Activated B cell treated with CpG ODN at 0.5 μM for 24 hours (primary cell): ENCODE results near the gene IGFLR1. TPM values are rescaled to one million over a fixed set of nuclear protein-coding genes. Genes with fewer than 3 reads are reported as not detected.

Source experiments
- ATAC-seq: fragments of 200-7000 bp; cut with Tn5 transposase; one replicate; pipeline ENCODE4 v1.10.0; 2021; ENCODE audit warnings: low read depth, mild to moderate bottlenecking, moderate library complexity
- CTCF ChIA-PET: fragments of 350-600 bp; sonication (Branson Sonifier 250); formaldehyde crosslinking; loops from one replicate; lab custom pipeline; 2021; ENCODE audit warnings: antibody characterized with exemption; lab: Charles Lee
- POLR2A ChIA-PET: fragments of 350-600 bp; sonication (Branson Sonifier 250); formaldehyde crosslinking; loops from one replicate; lab custom pipeline; 2021; ENCODE audit warnings: antibody characterized with exemption; lab: Charles Lee
- DNase-seq: peaks from one replicate; pipeline ENCODE4 v3.0.0; 2022
- H3K27ac Mint-ChIP-seq: one replicate; pipeline ENCODE4 v1.8.0; 2020; ENCODE audit warnings: mixed read lengths
- H3K27me3 Mint-ChIP-seq: one replicate; pipeline ENCODE4 v1.8.0; 2021; ENCODE audit warnings: mixed read lengths
- H3K36me3 Mint-ChIP-seq: one replicate; pipeline ENCODE4 v1.8.0; 2021; ENCODE audit warnings: low read depth, mixed read lengths
- H3K4me1 Mint-ChIP-seq: one replicate; pipeline ENCODE4 v1.8.0; 2021; ENCODE audit warnings: mixed read lengths
- H3K4me3 Mint-ChIP-seq: one replicate; pipeline ENCODE4 v1.8.0; 2020; ENCODE audit warnings: mild to moderate bottlenecking, mixed read lengths
- H3K9me3 Mint-ChIP-seq: one replicate; pipeline ENCODE4 v1.8.0; 2020; ENCODE audit warnings: mixed read lengths
- CTCF ChIP-seq: fragments of 200-600 bp; IDR thresholded peaks from one replicate; pipeline ENCODE4 v1.8.0; 2022; ENCODE audit warnings: antibody characterized with exemption, mild to moderate bottlenecking
- intact Hi-C: fragments of 100-400 bp; cut with micrococcal nuclease; formaldehyde crosslinking; loops from one replicate; pipeline ENCODE4 v1.15.1; 2024
- total RNA-seq: library from RNA; stranded (reverse); gene quantifications from 2 replicates; pipeline ENCODE4 v1.2.3, GENCODE V29; 2022

Gene IGFLR1
- total RNA-seq, 1 donor from 2014 or later = 130 TPM

GRCh38 chr19:35713506-35713850 is 28.8 kb downstream of the IGFLR1 start:
- H3K4me1 Mint-ChIP-seq = peaks cover 68% of the 10 kb centered on the region
- ChIA-PET CTCF (interaction anchor here (5.7 kb wide), 1 partner anchor 17 kb away, joined by 57 read pairs; no protein-coding TSS in a partner anchor), POLR2A (interaction anchor here (0.6 to 7.2 kb wide), 7 partner anchors 14 to 103 kb away, joined by 5 to 238 read pairs (median 7); partner anchors contain the start of genes COX6B1, IGFLR1, LIN37 and PSENEN)
- H3K36me3 Mint-ChIP-seq = peaks cover 7% of the 10 kb centered on the region
- peak overlapping the region; percentile 93 for H3K4me3 Mint-ChIP-seq
- no peak for DNase-seq
- no peaks in the 10 kb centered on the region for H3K27me3 Mint-ChIP-seq
- peak overlapping the region; percentile 96 for H3K27ac Mint-ChIP-seq
- no peak for TF ChIP-seq CTCF
- intact Hi-C loops = loop anchor here (5.0 to 10.0 kb wide), 2 partner anchors 366 to 389 kb away; partner anchors contain the start of genes CD22 and FFAR1
- ATAC-seq = no peak
- H3K9me3 Mint-ChIP-seq = no peaks in the 10 kb centered on the region

GRCh38 chr19:35712567-35713505 is 29.4 kb downstream of the IGFLR1 start:
- ChIA-PET POLR2A (interaction anchor here (0.5 to 7.2 kb wide), 11 partner anchors 14 to 393 kb away, joined by 4 to 238 read pairs (median 6); partner anchors contain the start of genes COX6B1, IGFLR1, LIN37 and NFKBID), CTCF (interaction anchor here (5.7 kb wide), 1 partner anchor 17 kb away, joined by 57 read pairs; no protein-coding TSS in a partner anchor)
- no peak for TF ChIP-seq CTCF
- H3K9me3 Mint-ChIP-seq = no peaks in the 10 kb centered on the region
- H3K36me3 Mint-ChIP-seq = peaks cover 7% of the 10 kb centered on the region
- intact Hi-C loops = loop anchor here (5.0 to 10.0 kb wide), 2 partner anchors 366 to 388 kb away; partner anchors contain the start of genes CD22 and FFAR1
- H3K4me1 Mint-ChIP-seq = peaks cover 67% of the 10 kb centered on the region
- ATAC-seq (peak; percentile 1), DNase-seq (peak; percentile 42)
- no peaks in the 10 kb centered on the region for H3K27me3 Mint-ChIP-seq
- peak overlapping the region; percentile 96 for H3K27ac Mint-ChIP-seq
- peak overlapping the region; percentile 93 for H3K4me3 Mint-ChIP-seq

- peak; percentile 53 for DNase-seq
- peak; percentile 56 for ATAC-seq
- ChIA-PET POLR2A (interaction anchor here (0.6 to 7.2 kb wide), 13 partner anchors 10 to 673 kb away, joined by 3 to 238 read pairs (median 5); partner anchors contain the start of genes COX6B1, HAUS5, IGFLR1 and LIN37), CTCF (interaction anchor here (5.7 kb wide), 1 partner anchor 15 kb away, joined by 57 read pairs; no protein-coding TSS in a partner anchor)
- no peaks in the 10 kb centered on the region for H3K27me3 Mint-ChIP-seq
- intact Hi-C loops = loop anchor here (1.0 to 10.0 kb wide), 4 partner anchors 9 to 386 kb away; partner anchors contain the start of genes CD22 and FFAR1
- peak overlapping the region; percentile 62 for H3K4me3 Mint-ChIP-seq
- H3K9me3 Mint-ChIP-seq = no peaks in the 10 kb centered on the region
- TF ChIP-seq CTCF = no peak
- peaks cover 59% of the 10 kb centered on the region for H3K4me1 Mint-ChIP-seq
- H3K36me3 Mint-ChIP-seq = no peaks in the 10 kb centered on the region
- H3K27ac Mint-ChIP-seq = peak overlapping the region; percentile 96
Measured at GRCh38 chr19:35710784-35711723, 31.2 kb downstream of the IGFLR1 start.

GRCh38 chr19:35708391-35708790 is 33.9 kb downstream of the IGFLR1 start:
- ATAC-seq (no peak), DNase-seq (no peak)
- no peak overlapping the region for H3K4me3 Mint-ChIP-seq
- no peak overlapping the region for H3K27ac Mint-ChIP-seq
- no peaks in the 10 kb centered on the region for H3K9me3 Mint-ChIP-seq
- peaks cover 33% of the 10 kb centered on the region for H3K4me1 Mint-ChIP-seq
- H3K36me3 Mint-ChIP-seq = no peaks in the 10 kb centered on the region
- ChIA-PET CTCF (interaction anchor here (0.8 kb wide), 1 partner anchor 14 kb away, joined by 6 read pairs; no protein-coding TSS in a partner anchor), POLR2A (no interaction called here)
- TF ChIP-seq CTCF = no peak
- intact Hi-C loops = no loop called here
- no peaks in the 10 kb centered on the region for H3K27me3 Mint-ChIP-seq
